A549 (cell line): ENCODE data around the gene SLC35B3. TPM values are rescaled to one million over a fixed set of nuclear protein-coding genes. Genes with fewer than 3 reads are reported as not detected.

Source experiments
- ATAC-seq, 2 experiments: fragments of 200-7000 bp in 1 of 2; fragments of >200 bp in 1 of 2; cut with Nextera tagmentation in 1 of 2; cut with Tn5 transposase in 1 of 2; 3 replicates each; pipeline versions ENCODE4 v1.8.0 to v1.9.1; 2018 to 2020; ENCODE audit warnings: mild to moderate bottlenecking in 1 of 2, moderate library complexity in 1 of 2
- CTCF ChIA-PET: fragments of 300-600 bp; sonication (Branson Sonifier 250); formaldehyde crosslinking; extraction: SDS; loops from one replicate; lab custom pipeline; 2021; ENCODE audit warnings: antibody characterized with exemption, inconsistent platforms; lab: Yijun Ruan, JAX
- POLR2A ChIA-PET: fragments of 350-600 bp; formaldehyde crosslinking; extraction: SDS; loops from one replicate; lab custom pipeline; 2021; ENCODE audit warnings: antibody characterized with exemption, inconsistent platforms; lab: Yijun Ruan, JAX
- DNase-seq, 2 experiments: peaks; one replicate each; pipeline versions ENCODE4 v3.0.0 to v3.0.0-alpha.2; 2011 to 2016; ENCODE audit warnings: low read depth in 1 of 2, low spot score in 1 of 2
- FAIRE-seq: peaks from 2 replicates; lab custom pipeline; 2011; peaks lifted over from hg19 to GRCh38; lab: Jason Lieb, UNC
- H3K27ac ChIP-seq, 2 experiments: fragments of >200 bp; sonication (Bioruptor Twin); formaldehyde crosslinking; 3 replicates each; pipeline ENCODE4 v1.5.1; 2016 to 2017
- H3K4me1 ChIP-seq: fragments of >200 bp; sonication (Bioruptor Twin); formaldehyde crosslinking; 3 replicates; pipeline ENCODE4 v1.6.1; 2016
- H3K4me2 ChIP-seq: fragments of >200 bp; sonication (Bioruptor Twin); formaldehyde crosslinking; 3 replicates; pipeline ENCODE4 v1.6.1; 2016
- H3K4me3 ChIP-seq: fragments of >200 bp; sonication (Bioruptor Twin); formaldehyde crosslinking; 3 replicates; pipeline ENCODE4 v1.5.1; 2016
- H3K9me3 ChIP-seq: fragments of >200 bp; sonication (Bioruptor Twin); formaldehyde crosslinking; 3 replicates; pipeline ENCODE4 v1.6.1; 2016
- BHLHE40 ChIP-seq: IDR thresholded peaks from 2 replicates; pipeline ENCODE4 v1.6.1; 2012; ENCODE audit warnings: low read depth, low read length, inconsistent platforms
- CBX8 ChIP-seq: fragments of 200-600 bp; sonication (generic); IDR thresholded peaks from 2 replicates; pipeline ENCODE4 v1.6.1; 2016
- CEBPB ChIP-seq, 2 experiments: fragments of >200 bp in 1 of 2; sonication (Bioruptor Twin) in 1 of 2; formaldehyde crosslinking in 1 of 2; IDR thresholded peaks; 2 replicates each; pipeline ENCODE4 v1.6.1; 2012 to 2016
- CHD4 ChIP-seq: fragments of 200-600 bp; sonication (generic); IDR thresholded peaks from 2 replicates; pipeline ENCODE4 v1.6.1; 2016; ENCODE audit warnings: antibody characterized with exemption, mild to moderate bottlenecking, borderline replicate concordance
- EP300 ChIP-seq, 2 experiments: fragments of >200 bp; sonication (Bioruptor Twin); formaldehyde crosslinking; IDR thresholded peaks; 2 replicates in 1 of 2; 3 replicates in 1 of 2; pipeline ENCODE4 v1.6.1; 2016 to 2017
- ESRRA ChIP-seq: fragments of 150-350 bp; IDR thresholded peaks from 2 replicates; pipeline ENCODE4 v1.6.1; 2014; ENCODE audit warnings: mild to moderate bottlenecking, low read length, borderline replicate concordance
- HES2 ChIP-seq: fragments of >200 bp; sonication (Bioruptor Twin); formaldehyde crosslinking; IDR thresholded peaks from 2 replicates; pipeline ENCODE4 v1.6.1; 2016
- HOXB13 ChIP-seq: fragments of 250-450 bp; sonication (Bioruptor Pico); IDR thresholded peaks from 2 replicates; pipeline ENCODE4 v1.5.0; 2020; ENCODE audit warnings: low read depth, mild to moderate bottlenecking, moderate library complexity
- JUNB ChIP-seq: fragments of >200 bp; sonication (Bioruptor Twin); formaldehyde crosslinking; IDR thresholded peaks from 2 replicates; pipeline ENCODE4 v1.6.1; 2016
- KDM5A ChIP-seq: fragments of 200-600 bp; sonication (generic); IDR thresholded peaks from 2 replicates; pipeline ENCODE4 v1.6.1; 2016; ENCODE audit warnings: antibody characterized with exemption, mild to moderate bottlenecking
- MYC ChIP-seq: IDR thresholded peaks from 2 replicates; pipeline ENCODE4 v1.6.1; 2012; ENCODE audit warnings: mild to moderate bottlenecking, inconsistent platforms, low read length, improper control_type of control experiment, borderline replicate concordance
- RAD21 ChIP-seq, 2 experiments: fragments of >200 bp in 1 of 2; sonication (Bioruptor Twin) in 1 of 2; formaldehyde crosslinking in 1 of 2; IDR thresholded peaks in 1 of 2; conservative IDR thresholded peaks in 1 of 2; 2 replicates in 1 of 2; 3 replicates in 1 of 2; pipeline ENCODE4 v1.6.1; 2012 to 2018; ENCODE audit warnings: inconsistent platforms in 1 of 2
- RCOR1 ChIP-seq: fragments of 150-350 bp; IDR thresholded peaks from 2 replicates; pipeline ENCODE4 v1.6.1; 2014; ENCODE audit warnings: antibody characterized with exemption, low read length, low read depth
- RNF2 ChIP-seq: fragments of 200-600 bp; sonication (generic); IDR thresholded peaks from 2 replicates; pipeline ENCODE4 v1.6.1; 2016; ENCODE audit warnings: low read depth, mild to moderate bottlenecking, antibody characterized with exemption, moderate library complexity, borderline replicate concordance
- SMC3 ChIP-seq: fragments of >200 bp; sonication (Bioruptor Twin); formaldehyde crosslinking; IDR thresholded peaks from 3 replicates; pipeline ENCODE4 v1.6.1; 2018; ENCODE audit warnings: inconsistent platforms
- ZSCAN20 ChIP-seq: fragments of 250-450 bp; sonication (Bioruptor Pico); IDR thresholded peaks from 2 replicates; pipeline ENCODE4 v1.8.0; 2022; ENCODE audit warnings: mild to moderate bottlenecking, moderate library complexity
- WGBS: methylation state at CpG from one replicate; pipeline ENCODE4 v1.1.6; 2017; ENCODE audit errors: missing lambda C conversion rate; 5-methylcytosine and 5-hydroxymethylcytosine counted together
- polyA plus RNA-seq, 4 experiments: library from polyadenylated mRNA; depleted of rRNA in 3 of 4; stranded (reverse); fragments of >200 nt; fragmentation: RNase III in 1 of 4; extraction: RNeasy Plus Mini Kit Qiagen cat#74134 plus additional on column Dnase treatment in 1 of 4; gene quantifications; 2 replicates in 3 of 4; 3 replicates in 1 of 4; pipeline ENCODE4 v1.2.3, GENCODE V29; 2011 to 2017
- TF ChIP-seq, protein P1 (sequence below): fragments of 200-600 bp; sonication (generic); IDR thresholded peaks from 2 replicates; pipeline ENCODE4 v1.6.1; 2016; ENCODE audit warnings: antibody characterized with exemption, mild to moderate bottlenecking, moderate library complexity
- TF ChIP-seq, protein P2 (sequence below): IDR thresholded peaks from 2 replicates; pipeline ENCODE4 v1.6.1; 2012; ENCODE audit warnings: low read depth, borderline replicate concordance
- TF ChIP-seq, protein P3 (sequence below): fragments of 450-650 bp; IDR thresholded peaks from 2 replicates; pipeline ENCODE4 v1.6.1; 2014; ENCODE audit warnings: antibody characterized with exemption
- TF ChIP-seq, protein P4 (sequence below): fragments of 150-350 bp; IDR thresholded peaks from 2 replicates; pipeline ENCODE4 v1.6.1; 2014; ENCODE audit warnings: low read depth, mild to moderate bottlenecking, low read length

SLC35B3 gene
- polyA plus RNA-seq, 2 of the 4 experiments (the other 2 are of a cell fraction), result 13.3 to 22.9 TPM

DNA sequence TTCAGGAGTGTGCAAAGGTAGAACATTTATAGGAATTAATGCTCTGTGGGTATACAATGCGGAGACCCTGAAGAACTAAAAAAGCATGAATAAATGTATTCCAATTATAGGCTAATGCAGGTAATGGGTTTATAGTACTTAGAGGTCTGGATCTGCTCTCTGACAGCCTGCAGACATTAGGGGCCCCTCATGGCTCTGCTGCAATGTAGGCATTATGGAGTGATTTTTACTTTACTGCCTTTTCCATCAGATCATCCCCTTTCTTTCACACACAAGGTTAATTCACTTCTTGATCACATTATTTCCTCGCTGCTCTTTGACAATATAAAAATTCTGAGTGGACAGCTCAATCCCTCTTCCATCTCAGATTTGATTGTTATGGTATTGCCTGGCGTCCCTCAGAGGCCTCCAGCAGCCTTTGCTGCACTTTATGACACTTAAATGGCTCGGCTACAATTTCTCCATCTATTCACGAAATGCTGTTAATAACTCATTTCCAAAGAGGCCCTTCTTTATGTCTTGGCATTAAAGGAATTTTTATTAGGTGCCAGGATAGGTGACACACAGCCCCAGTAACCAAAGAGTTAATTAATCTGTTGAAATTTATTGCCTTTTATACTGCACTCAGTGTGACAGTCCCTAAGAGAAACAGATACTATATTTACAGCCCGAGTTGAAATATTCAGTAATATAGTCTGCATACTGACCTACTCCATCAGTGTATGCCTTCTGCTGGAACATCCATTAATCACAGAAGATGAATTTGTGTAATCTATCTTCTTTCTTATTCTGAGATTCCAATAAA lies 33.4 kb upstream of the SLC35B3 start:
- ATAC-seq (no peak), FAIRE-seq (no peak), DNase-seq (no peak)
- no peaks in the 10 kb centered on the region for H3K4me1 ChIP-seq
- POLR2A ChIA-PET, result no interaction called here
- no peaks in the 10 kb centered on the region for H3K9me3 ChIP-seq
- no peak for TF ChIP-seq RAD21 (conservative IDR thresholded peaks at IDR 0.05 in 1 of 2, IDR thresholded peaks at IDR 0.05 in 1 of 2)
- no peak for TF ChIP-seq SMC3
- no peak for TF ChIP-seq KDM5A
- H3K4me2 ChIP-seq, result no peak overlapping the region
- 12% methylated on average over 6 of the region's 6 CpGs for WGBS
- no peak overlapping the region for H3K27ac ChIP-seq
- CTCF ChIA-PET, result no interaction called here
- H3K4me3 ChIP-seq, result no peak overlapping the region

DNA sequence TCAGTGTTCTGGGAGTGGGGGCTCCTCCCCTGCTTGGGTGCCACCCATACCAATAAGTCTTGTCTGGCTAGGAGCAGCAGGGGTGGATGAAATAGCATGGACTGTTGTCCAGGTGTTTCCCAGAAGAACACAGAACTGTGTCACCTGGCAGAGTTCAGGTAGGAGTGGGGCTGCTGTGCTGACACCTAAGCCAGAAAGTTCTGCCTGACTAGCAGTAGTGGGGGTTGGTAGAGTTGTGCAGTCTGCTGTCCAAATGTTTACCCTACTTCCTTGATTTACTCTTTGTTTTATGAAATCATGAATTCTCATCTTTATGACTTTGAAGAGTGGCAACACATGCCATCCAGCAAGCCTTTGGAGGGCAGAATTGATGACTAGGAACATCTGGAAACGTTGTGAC lies 27.3 kb upstream of the SLC35B3 start:
- H3K9me3 ChIP-seq, result no peaks in the 10 kb centered on the region
- WGBS, result 0% methylated on average over 1 of the region's 1 CpG
- POLR2A ChIA-PET, result no interaction called here
- no peak overlapping the region for H3K4me2 ChIP-seq
- DNase-seq (no peak), FAIRE-seq (no peak), ATAC-seq (no peak)
- no peak overlapping the region for H3K4me3 ChIP-seq
- H3K4me1 ChIP-seq, result no peaks in the 10 kb centered on the region
- H3K27ac ChIP-seq, result no peak overlapping the region
- TF ChIP-seq, protein P1, sequence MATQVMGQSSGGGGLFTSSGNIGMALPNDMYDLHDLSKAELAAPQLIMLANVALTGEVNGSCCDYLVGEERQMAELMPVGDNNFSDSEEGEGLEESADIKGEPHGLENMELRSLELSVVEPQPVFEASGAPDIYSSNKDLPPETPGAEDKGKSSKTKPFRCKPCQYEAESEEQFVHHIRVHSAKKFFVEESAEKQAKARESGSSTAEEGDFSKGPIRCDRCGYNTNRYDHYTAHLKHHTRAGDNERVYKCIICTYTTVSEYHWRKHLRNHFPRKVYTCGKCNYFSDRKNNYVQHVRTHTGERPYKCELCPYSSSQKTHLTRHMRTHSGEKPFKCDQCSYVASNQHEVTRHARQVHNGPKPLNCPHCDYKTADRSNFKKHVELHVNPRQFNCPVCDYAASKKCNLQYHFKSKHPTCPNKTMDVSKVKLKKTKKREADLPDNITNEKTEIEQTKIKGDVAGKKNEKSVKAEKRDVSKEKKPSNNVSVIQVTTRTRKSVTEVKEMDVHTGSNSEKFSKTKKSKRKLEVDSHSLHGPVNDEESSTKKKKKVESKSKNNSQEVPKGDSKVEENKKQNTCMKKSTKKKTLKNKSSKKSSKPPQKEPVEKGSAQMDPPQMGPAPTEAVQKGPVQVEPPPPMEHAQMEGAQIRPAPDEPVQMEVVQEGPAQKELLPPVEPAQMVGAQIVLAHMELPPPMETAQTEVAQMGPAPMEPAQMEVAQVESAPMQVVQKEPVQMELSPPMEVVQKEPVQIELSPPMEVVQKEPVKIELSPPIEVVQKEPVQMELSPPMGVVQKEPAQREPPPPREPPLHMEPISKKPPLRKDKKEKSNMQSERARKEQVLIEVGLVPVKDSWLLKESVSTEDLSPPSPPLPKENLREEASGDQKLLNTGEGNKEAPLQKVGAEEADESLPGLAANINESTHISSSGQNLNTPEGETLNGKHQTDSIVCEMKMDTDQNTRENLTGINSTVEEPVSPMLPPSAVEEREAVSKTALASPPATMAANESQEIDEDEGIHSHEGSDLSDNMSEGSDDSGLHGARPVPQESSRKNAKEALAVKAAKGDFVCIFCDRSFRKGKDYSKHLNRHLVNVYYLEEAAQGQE, result no peak
- TF ChIP-seq RCOR1 (no peak), HOXB13 (CRISPR knock-in tag) (no peak), CHD4 (no peak), CEBPB (IDR thresholded peaks at IDR 0.05) (no peak), SMC3 (no peak), HES2 (no peak), EP300 (IDR thresholded peaks at IDR 0.05) (no peak), ZSCAN20 (CRISPR knock-in tag) (no peak), CBX8 (no peak), BHLHE40 (no peak), ESRRA (no peak), MYC (no peak), RNF2 (no peak), JUNB (no peak)
- TF ChIP-seq, protein P2, sequence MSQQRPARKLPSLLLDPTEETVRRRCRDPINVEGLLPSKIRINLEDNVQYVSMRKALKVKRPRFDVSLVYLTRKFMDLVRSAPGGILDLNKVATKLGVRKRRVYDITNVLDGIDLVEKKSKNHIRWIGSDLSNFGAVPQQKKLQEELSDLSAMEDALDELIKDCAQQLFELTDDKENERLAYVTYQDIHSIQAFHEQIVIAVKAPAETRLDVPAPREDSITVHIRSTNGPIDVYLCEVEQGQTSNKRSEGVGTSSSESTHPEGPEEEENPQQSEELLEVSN, result no peak
- TF ChIP-seq, protein P3, sequence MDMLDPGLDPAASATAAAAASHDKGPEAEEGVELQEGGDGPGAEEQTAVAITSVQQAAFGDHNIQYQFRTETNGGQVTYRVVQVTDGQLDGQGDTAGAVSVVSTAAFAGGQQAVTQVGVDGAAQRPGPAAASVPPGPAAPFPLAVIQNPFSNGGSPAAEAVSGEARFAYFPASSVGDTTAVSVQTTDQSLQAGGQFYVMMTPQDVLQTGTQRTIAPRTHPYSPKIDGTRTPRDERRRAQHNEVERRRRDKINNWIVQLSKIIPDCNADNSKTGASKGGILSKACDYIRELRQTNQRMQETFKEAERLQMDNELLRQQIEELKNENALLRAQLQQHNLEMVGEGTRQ, result no peak
- TF ChIP-seq, protein P4, sequence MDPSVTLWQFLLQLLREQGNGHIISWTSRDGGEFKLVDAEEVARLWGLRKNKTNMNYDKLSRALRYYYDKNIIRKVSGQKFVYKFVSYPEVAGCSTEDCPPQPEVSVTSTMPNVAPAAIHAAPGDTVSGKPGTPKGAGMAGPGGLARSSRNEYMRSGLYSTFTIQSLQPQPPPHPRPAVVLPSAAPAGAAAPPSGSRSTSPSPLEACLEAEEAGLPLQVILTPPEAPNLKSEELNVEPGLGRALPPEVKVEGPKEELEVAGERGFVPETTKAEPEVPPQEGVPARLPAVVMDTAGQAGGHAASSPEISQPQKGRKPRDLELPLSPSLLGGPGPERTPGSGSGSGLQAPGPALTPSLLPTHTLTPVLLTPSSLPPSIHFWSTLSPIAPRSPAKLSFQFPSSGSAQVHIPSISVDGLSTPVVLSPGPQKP, result no peak
- CTCF ChIA-PET, result interaction anchor here (0.7 kb wide), 1 partner anchor 1404 kb away, joined by 3 read pairs; no protein-coding TSS in a partner anchor
